Left lung (tissue), 10 donors: ENCODE results near the gene PLEKHA4. TPM values are rescaled to one million over a fixed set of nuclear protein-coding genes. Genes with fewer than 3 reads are reported as not detected.
"Not testable (repeated sequence)": the region's sequence is repeated elsewhere in the genome, so short reads cannot be mapped to it uniquely, and the experiment has no call there.

Experiments
- ATAC-seq: fragments of 200-7000 bp; cut with Tn5 transposase; one replicate; pipeline ENCODE4 v1.9.1; 2020; ENCODE audit warnings: moderate library complexity
- DNase-seq, 4 donors: peaks; one replicate each; pipeline ENCODE4 v3.0.0-alpha.2; 2013 to 2020
- H3K27ac ChIP-seq, 2 donors: fragments of 200-600 bp; sonication (generic) in 1 of 2; one replicate each; pipeline versions ENCODE4 v1.5.0 to v1.8.0; 2020 to 2021
- H3K27me3 ChIP-seq, 2 donors: fragments of 200-600 bp; sonication (generic) in 1 of 2; one replicate each; pipeline versions ENCODE4 v1.5.0 to v1.8.0; 2020 to 2021
- H3K36me3 ChIP-seq, 2 donors: fragments of 200-600 bp; sonication (generic) in 1 of 2; one replicate each; pipeline versions ENCODE4 v1.5.0 to v1.8.0; 2020 to 2021
- H3K4me1 ChIP-seq, 2 donors: fragments of 200-600 bp; one replicate each; pipeline ENCODE4 v1.8.0; 2021
- H3K4me3 ChIP-seq, 2 donors: fragments of 200-600 bp; sonication (generic) in 1 of 2; one replicate each; pipeline versions ENCODE4 v1.5.0 to v1.8.0; 2020 to 2021; ENCODE audit warnings: mild to moderate bottlenecking in 1 of 2
- H3K9me3 ChIP-seq, 2 donors: fragments of 200-600 bp; sonication (generic) in 1 of 2; one replicate each; pipeline versions ENCODE4 v1.5.0 to v1.8.0; 2020 to 2021
- intact Hi-C, 2 donors: fragments of 100-400 bp; cut with DNase I; formaldehyde crosslinking; loops; one replicate each; pipeline versions ENCODE4 v1.11.2 to v1.14.2; 2022
- polyA plus RNA-seq, 6 donors: library from polyadenylated mRNA; unstranded; fragments of 120-200 nt; gene quantifications; one replicate each; pipeline ENCODE4 v1.2.1, GENCODE V29; 2013; ENCODE audit not compliant: insufficient read length in 6 of 6
- total RNA-seq, 2 donors: library from RNA; stranded (reverse); fragmentation: NEBNext Ultra II Directional; extraction: Animal tissue kit (Norgen Biotek cat#: 25700); gene quantifications; one replicate each; pipeline ENCODE4 v1.2.1, GENCODE V29; 2021
- TF ChIP-seq, protein P1 (sequence below), 2 donors: fragments of 200-600 bp; sonication (generic) in 1 of 2; IDR thresholded peaks; one replicate each; pipeline versions ENCODE4 v1.5.0 to v1.8.0; 2021; ENCODE audit warnings: antibody characterized with exemption in 2 of 2
- donor health status: DM: no; HTN: yes; CAD: no.
- donor health status: DM: no; HTN: no; CAD: no.

PLEKHA4 gene
- total and polyA plus RNA-seq, 8 donors = 14.4 to 37.3 (median 18.7) TPM

DNA sequence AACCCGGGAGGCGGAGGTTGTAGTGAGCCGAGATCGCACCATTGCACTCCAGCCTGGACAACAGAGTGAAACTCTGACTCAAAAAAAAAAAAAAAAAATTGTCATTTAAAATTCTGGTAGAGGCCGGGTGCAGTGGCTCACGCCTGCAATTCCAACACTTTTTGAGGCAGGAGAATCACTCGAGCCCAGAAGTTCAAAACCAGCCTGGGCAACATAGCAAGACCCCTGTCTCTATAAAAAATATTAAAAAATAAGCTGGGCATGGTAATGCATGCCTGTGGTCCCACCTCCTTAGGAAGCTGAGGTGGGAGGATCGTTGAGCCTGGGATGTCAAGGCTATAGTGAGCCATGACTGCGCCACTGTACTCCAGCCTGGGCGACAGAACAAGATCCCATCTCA is 37.9 kb upstream of the PLEKHA4 start:
- peaks cover 6 to 43% of the 10 kb centered on the region in 2 donors for H3K4me1 ChIP-seq
- DNase-seq = no peak
- no peak overlapping the region for H3K4me3 ChIP-seq
- no peaks in the 10 kb centered on the region for H3K27me3 ChIP-seq
- ATAC-seq = no peak
- TF ChIP-seq, protein P1, sequence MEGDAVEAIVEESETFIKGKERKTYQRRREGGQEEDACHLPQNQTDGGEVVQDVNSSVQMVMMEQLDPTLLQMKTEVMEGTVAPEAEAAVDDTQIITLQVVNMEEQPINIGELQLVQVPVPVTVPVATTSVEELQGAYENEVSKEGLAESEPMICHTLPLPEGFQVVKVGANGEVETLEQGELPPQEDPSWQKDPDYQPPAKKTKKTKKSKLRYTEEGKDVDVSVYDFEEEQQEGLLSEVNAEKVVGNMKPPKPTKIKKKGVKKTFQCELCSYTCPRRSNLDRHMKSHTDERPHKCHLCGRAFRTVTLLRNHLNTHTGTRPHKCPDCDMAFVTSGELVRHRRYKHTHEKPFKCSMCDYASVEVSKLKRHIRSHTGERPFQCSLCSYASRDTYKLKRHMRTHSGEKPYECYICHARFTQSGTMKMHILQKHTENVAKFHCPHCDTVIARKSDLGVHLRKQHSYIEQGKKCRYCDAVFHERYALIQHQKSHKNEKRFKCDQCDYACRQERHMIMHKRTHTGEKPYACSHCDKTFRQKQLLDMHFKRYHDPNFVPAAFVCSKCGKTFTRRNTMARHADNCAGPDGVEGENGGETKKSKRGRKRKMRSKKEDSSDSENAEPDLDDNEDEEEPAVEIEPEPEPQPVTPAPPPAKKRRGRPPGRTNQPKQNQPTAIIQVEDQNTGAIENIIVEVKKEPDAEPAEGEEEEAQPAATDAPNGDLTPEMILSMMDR (IDR thresholded peaks at IDR 0.05) = no peak
- H3K9me3 ChIP-seq = no peaks in the 10 kb centered on the region
- intact Hi-C loops = no loop called here
- no peak overlapping the region for H3K27ac ChIP-seq
- peaks cover 0 to 72% of the 10 kb centered on the region in 2 donors for H3K36me3 ChIP-seq

DNA sequence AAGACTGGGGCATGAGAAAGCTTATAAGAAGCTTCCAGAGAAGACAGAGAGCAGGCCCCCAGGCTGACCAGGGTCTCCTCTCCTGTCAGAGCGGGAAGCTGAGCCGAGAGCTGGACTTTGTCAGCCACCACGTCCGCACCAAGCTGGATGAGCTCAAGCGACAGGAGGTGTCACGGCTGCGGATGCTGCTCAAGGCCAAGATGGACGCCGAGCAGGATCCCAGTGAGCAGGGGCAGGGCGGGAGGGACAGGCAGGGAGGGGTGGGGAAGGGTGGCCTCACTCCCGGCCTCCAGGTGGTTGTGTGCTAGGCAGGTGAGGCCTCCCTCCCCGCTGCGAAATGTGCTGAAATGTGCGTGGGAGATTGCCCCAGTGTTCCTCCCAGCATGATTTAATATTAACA is 37.2 kb upstream of the PLEKHA4 start:
- no peak for ATAC-seq
- Histone ChIP-seq H3K4me1 (peaks cover 10 to 50% of the 10 kb centered on the region in 2 donors), H3K36me3 (peaks cover 0 to 65% of the 10 kb centered on the region in 2 donors), H3K9me3 (no peaks in the 10 kb centered on the region), H3K27ac (peak overlapping the region in 1 of 2 donors; percentile 33), H3K27me3 (no peaks in the 10 kb centered on the region), H3K4me3 (no peak overlapping the region)
- TF ChIP-seq, protein P1 (IDR thresholded peaks at IDR 0.05) = no peak
- intact Hi-C loops = no loop called here
- no peak for DNase-seq

DNA sequence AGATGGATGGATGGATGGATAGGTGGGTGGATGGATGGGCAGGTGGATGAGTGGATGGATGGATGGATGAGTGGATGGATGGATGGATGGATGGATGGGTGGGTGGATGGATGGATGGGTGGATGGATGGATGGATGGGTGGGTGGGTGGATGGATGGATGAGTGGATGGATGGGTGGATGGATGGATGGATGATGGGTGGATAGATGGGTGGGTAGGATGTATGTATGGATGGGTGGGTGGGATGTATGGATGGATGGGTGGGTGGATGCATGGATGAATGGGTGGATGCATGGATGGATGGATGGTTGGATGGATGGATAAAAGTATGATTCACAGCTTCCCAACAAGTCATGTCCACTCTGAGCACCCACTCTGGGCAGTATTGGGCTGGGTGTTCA is 35.4 kb upstream of the PLEKHA4 start:
- H3K27ac ChIP-seq, intact Hi-C loops: not testable (repeated sequence)

DNA sequence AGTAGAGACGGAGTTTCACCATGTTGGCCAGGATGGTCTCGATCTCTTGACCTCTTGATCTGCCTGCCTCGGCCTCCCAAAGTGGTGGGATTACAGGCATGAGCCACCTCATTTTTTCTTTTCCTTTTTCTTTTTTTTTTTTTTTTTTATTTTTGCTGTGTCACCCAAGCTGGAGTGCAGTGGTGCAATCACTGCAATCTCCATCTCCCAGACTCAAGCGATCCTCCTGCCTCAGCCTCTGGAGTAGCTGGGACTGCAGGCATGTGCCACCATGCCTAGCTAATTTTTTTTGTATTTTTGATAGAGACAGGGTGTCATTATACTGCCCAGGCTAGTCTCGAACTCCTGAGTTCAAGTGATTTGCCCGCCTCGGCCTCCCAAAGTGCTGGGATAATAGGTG is 33.9 kb upstream of the PLEKHA4 start:
- peaks cover 0 to 34% of the 10 kb centered on the region in 2 donors for H3K36me3 ChIP-seq
- H3K9me3 ChIP-seq, ATAC-seq, H3K27me3 ChIP-seq, DNase-seq, intact Hi-C loops, H3K27ac ChIP-seq: not testable (repeated sequence)
- H3K4me3 ChIP-seq = peak overlapping the region in 1 of 2 donors; percentile 99
- H3K4me1 ChIP-seq = peaks cover 10 to 39% of the 10 kb centered on the region in 2 donors

More for the DNA sequence above, 35.4 kb upstream of the PLEKHA4 start:
- not testable (repeated sequence) for H3K4me3 ChIP-seq, DNase-seq, ATAC-seq, H3K9me3 ChIP-seq, H3K27me3 ChIP-seq
- Histone ChIP-seq H3K36me3 (peaks cover 0 to 46% of the 10 kb centered on the region in 2 donors), H3K4me1 (peaks cover 10 to 47% of the 10 kb centered on the region in 2 donors)

DNA sequence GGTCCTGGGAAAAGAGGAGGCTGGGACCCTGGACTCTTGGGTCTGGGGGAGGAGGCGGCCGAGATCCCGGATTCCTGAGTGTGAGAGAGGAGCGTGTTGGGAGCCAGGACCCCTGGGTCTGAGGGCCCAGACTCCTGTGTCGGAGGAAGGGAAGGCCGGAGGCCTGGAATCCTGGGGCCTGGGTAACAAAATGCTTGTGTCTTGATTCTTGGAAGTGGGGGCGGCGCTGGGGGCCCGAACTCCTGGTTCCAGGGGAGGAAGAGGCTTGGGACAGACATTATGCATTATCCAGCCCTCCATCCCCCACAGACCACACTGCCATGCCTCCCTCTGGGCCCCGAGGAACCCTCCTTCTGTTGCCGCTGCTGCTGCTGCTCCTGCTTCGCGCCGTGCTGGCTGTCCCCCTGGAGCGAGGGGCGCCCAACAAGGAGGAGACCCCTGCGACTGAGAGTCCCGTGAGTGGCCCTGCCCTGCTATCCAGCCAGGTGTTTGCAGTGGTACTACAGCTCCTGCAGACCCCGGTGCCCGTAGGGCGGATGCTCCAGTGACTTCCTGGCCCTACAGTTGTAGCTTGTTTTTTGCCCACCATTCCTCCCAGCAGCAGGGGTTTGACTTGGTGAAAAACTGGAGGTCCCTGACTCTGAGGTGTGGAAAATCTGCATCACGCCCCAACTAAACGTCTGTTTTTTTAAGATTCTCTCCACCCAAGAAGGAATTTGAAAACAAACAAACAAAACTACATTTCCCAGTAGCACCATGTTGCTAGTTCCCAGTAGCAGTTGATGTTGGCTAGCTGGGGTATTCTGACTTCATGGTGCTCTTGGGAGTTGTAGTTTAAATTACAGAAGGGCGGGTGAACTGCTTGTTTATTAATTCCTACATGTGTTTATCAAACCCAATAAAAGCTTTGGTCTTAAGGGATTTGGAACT is 32.3 kb upstream of the PLEKHA4 start:
- ATAC-seq = peak; percentile 23
- Histone ChIP-seq H3K4me1 (peaks cover 10 to 38% of the 10 kb centered on the region in 2 donors), H3K27ac (peak overlapping the region; percentile 90 to 93), H3K36me3 (peaks cover 0 to 18% of the 10 kb centered on the region in 2 donors), H3K4me3 (peak overlapping the region; percentile 87 to 99), H3K9me3 (no peaks in the 10 kb centered on the region), H3K27me3 (peaks cover 0 to 10% of the 10 kb centered on the region in 2 donors)
- TF ChIP-seq, protein P1 (IDR thresholded peaks at IDR 0.05) = no peak
- intact Hi-C loops = no loop called here
- DNase-seq = peak in 1 of 4 donors; percentile 26

DNA sequence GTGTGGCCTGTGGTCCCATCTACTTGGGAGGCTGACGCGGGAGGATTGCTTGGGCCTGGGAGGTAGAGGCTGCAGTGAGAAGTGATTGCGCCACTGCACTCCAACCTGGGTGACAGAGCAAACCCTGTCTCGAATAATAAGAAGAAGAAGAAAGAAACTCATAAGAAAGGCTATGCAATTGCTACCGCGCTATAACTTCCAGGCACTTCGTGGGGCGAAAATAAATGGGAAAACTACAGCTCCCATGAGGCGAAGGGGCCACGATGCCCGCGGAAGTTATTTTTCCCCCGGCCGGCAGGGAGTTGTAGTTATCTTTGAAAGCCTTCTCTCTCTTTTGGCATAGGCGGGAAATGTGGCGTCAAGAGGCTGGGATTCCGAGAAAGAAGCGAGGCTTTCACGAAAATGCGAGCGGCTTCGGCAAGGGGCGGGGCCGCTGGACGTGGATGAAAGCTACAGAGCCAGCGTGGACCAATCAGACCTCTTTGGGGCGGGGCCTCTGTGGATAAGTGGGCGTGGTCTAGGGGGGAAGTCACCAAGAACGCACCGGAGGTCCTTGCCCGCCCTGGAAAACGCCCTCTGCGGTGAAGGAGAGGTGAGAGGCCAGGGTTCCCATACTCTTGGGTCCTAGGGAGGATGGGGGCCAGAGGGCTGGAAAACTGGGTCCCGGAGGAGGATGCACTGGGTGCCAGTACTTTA is 31.5 kb upstream of the PLEKHA4 start, which contains the start of gene NUCB1:
Gene NUCB1, plus strand, starts transcription at position 532 of the 696 bp plus-strand sequence. CDS start 485 bp downstream, outside the sequence.
- intact Hi-C loops = no loop called here
- H3K27me3 ChIP-seq = peaks cover 0 to 18% of the 10 kb centered on the region in 2 donors

DNA sequence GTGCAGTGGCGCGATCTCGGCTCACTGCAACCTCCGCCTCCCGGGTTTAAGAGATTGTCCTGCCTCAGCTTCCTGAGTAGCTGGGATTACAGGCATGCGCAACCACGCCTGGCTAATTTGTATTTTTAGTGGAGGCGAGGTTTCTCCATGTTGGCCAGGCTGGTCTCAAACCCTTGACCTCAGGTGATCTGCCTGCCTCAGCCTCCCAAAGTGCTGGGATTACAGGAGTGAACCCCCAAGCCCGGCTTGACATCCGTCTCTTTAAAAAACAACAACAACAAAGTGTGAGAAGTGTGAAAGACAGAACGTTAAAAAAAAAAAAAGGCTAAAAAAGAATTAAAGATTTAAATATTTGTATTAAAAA is 31.0 kb upstream of the PLEKHA4 start:
- Histone ChIP-seq H3K27me3 (peaks cover 0 to 21% of the 10 kb centered on the region in 2 donors), H3K27ac (peak overlapping the region; percentile 90 to 93), H3K4me1 (peaks cover 10 to 38% of the 10 kb centered on the region in 2 donors), H3K4me3 (peak overlapping the region in 1 of 2 donors; percentile 99)
- DNase-seq, ATAC-seq, H3K36me3 ChIP-seq, intact Hi-C loops, H3K9me3 ChIP-seq: not testable (repeated sequence)

More for the DNA sequence above, 31.5 kb upstream of the PLEKHA4 start, which contains the start of gene NUCB1:
- H3K4me1 ChIP-seq = peaks cover 10 to 38% of the 10 kb centered on the region in 2 donors
- ATAC-seq (peak; percentile 99), DNase-seq (peak; percentile 98 to 99 (median 99))
- peaks cover 0 to 10% of the 10 kb centered on the region in 2 donors for H3K36me3 ChIP-seq
- TF ChIP-seq, protein P1 (IDR thresholded peaks at IDR 0.05) = peak; percentile 9 to 21
- H3K27ac ChIP-seq = peak within 1 kb of the TSS; percentile 90 to 93
- peak within 1 kb of the TSS; percentile 87 to 99 for H3K4me3 ChIP-seq
- no peaks in the 10 kb centered on the region for H3K9me3 ChIP-seq
